HG03558 (cell line): ENCODE data around the gene BLM.
"Not testable (repeated sequence)": the region's sequence is repeated elsewhere in the genome, so short reads cannot be mapped to it uniquely, and the experiment has no call there.

ENCODE experiments used
- ATAC-seq: cut with Tn5 transposase; IDR thresholded peaks from one replicate; pipeline ENCODE4 v1.9.1; 2021; ENCODE audit warnings: moderate number of reproducible peaks; ENCODE audit not compliant: unreplicated experiment; ENCODE audit errors: extremely low read depth

Gene BLM

DNA sequence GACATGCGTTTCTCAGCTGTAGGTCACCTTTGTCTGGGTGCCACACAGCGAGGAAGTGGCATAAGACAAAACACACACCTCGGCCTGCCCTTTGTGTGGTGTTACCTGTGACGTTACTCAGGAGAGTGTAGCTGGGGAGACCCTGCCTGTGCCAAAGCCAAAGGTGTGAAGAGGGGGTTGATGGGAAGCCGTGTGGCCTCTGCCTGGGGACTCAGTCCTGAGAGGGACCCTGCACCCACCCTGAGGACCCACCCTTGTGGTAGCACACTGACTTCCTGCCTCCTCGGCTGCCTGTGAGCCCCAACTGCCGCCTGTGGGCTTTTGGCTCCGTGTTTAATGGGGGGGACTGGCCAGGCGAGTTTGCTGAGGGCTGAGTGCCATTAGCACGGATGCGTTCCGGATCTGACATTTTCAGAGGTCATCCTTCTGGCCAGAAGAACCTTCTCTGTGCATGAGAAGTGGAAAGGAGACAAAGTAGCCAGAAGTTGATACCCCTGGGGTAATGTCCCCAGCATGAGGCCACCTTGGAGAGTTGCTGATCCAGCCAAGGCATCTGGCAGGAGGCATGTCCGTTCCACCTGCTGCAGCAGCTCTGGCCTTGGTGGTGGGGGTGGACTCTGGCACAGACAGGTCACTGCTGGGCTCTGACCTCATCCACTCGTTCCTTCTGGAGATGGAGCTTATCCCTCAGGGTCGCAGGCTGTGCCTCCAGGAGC lies 99.4 kb downstream of the BLM start:
- ATAC-seq = no peak

- ATAC-seq = no peak
Observed at GRCh38 chr15:90817117-90818057, 100.2 kb downstream of the BLM start.

DNA sequence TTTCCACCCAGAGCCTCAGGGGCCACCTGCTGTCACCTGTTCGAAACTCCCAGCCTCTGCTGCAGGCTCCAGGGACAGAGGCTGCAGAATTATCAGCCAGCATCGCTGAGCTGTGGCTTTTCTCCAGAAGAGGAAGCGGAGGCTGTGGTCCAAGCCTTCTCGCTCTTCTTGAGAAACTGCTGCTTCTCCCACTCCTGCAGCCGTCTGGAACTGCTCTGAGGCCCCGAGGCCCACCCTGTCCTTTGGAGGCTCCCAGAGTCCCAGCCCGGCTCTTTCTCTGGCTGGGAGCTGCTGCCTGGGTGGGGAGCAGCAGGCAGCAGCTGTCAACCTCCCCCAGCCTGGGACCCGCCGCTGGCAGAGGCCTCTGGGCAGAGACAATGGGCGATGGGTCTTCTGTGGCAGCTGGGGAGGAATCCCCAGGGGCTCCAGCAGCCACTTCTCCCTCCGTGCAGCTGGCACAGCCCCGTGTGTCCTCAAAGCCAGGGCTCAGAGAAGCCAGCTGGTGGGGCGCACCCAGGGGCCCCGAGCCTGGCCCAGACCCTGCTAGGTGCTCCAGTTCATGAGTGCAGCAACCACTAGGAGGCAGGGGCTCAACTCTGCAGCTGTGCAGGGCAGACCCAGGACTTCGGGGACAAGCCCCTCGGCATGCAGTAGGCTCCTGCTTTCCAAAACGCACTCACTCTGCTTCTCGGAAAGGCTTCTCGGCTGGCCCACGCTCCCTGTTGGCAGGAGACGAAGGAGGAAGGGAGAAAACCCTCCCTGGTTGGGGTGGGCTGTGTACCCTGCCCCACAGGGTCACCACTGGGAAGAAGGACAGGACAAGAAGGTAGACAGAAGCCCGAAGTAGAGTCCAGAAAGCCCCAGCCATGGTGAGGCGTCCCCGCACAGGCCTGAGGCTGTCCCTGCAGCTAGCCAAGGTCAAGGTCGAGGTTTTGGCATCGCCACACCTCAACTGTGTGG lies 101.4 kb downstream of the BLM start:
- ATAC-seq = no peak

- no peak for ATAC-seq
Observed at GRCh38 chr15:90819390-90819789, 102.2 kb downstream of the BLM start.

DNA sequence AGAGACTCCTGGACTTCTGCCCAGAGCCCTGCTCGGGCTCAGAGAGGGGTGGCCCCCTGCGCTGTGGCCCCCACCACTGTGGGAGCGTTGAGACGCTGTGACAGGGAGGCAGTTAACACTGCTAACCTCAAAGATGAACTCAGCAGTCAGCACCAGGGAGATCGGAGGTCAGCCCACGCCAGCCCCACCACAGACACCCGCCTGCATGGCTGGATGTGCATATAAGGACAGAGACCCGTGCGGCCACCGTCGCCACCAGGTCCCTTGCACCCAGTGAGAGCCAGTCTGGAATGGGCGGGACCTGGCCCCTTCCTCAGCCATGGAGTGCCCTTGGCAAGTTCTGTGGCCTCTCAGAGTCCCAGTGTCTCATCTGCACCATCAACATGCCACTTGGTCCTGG lies 102.7 kb downstream of the BLM start:
- ATAC-seq = no peak

DNA sequence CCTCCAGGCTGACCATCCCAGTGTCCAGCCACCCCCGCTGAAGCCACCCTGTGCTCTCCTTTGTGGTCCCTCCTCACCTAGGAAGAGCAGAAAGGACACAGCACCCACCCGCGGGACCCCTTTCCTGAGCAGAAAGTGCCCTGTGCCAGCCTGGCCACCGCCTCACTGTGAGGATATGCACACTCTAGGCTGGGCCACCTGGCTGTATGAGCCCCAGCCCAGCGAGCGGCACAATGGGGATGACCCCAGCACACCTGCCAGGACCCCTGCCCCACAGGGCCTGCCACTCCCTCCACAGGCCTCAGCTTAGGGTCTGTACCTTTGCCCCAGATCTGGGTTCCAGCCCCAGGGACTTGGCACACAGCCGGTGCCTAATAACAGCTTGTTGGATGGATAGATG lies 103.3 kb downstream of the BLM start:
- ATAC-seq = no peak

- no peak for ATAC-seq
Observed at GRCh38 chr15:90822204-90822955, 105.2 kb downstream of the BLM start.

- no peak for ATAC-seq
Observed at GRCh38 chr15:90823455-90823974, 106.4 kb downstream of the BLM start.

GRCh38 chr15:90825115-90825899 lies 108.2 kb downstream of the BLM start:
- ATAC-seq = not testable (repeated sequence)

GRCh38 chr15:90826206-90826885 lies 109.2 kb downstream of the BLM start:
- not testable (repeated sequence) for ATAC-seq

DNA sequence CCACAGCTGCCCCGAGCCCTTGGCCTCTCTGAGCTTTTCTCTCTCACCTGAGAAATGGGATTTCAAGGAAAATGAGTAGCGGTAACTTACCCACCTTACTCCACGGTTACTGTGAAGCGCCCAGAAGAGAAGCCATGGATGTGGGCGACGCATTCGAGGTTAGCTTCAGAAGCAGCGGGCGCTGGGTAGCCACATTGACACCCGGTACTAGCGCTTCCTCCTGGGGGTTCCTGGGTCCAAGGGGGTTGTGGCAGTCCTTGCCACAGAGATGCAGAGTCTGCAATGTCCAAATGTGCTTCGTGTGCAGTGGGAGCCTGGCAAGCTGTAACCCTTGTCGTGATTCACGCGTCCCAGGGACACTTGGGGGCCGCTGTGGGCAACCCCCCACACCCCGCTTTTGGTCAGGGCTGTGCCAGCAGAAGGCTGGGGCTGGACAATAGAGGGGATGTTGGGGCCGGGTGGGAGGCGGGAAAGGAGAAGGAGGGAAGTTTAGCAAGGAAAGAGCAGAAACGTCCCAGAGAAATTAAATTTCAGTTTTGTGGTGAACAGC lies 109.8 kb downstream of the BLM start:
- ATAC-seq = no peak

- ATAC-seq = no peak
Observed at GRCh38 chr15:90828111-90828510, 111.0 kb downstream of the BLM start.

DNA sequence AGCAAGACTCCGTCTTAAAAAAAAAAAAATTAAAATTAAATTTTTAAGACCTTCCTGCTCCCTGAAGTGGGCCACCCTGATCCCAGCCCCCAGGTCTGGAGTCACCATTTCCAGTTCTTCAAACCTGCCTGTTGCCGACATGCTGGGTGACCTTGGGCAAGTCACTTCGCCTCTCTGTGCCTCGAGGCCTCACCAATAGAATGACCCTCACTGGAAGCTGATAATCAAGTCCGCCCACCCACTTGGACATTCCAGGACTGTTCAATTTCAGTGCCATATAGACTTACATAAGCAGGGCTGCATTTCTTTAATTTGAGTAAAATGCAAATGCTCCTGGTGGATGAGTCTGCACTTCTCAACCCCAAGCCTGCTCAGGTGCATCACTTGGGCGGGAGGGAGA lies 112.0 kb downstream of the BLM start:
- ATAC-seq = no peak

- ATAC-seq = no peak
Observed at GRCh38 chr15:90829942-90830440, 112.8 kb downstream of the BLM start.

DNA sequence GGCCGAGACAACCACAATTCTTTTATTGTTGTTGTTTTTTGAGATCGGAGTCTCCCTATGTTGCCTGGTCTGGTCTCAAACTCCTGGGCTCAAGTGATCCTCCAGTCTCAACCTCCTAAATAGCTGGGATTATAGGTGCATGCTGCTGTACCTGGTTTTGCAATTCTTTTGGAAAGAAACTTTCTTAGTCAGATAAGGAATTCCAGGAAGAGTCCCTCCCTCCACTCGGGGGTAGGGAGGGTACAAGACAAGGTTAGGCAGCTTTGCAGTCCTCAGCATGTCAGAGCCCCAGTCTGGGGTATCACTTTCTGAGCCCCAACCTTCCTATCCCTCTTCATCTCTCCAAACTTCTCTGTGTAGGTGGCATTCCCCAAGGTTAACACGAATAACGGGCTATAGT lies 117.5 kb downstream of the BLM start:
- no peak for ATAC-seq

- no peak for ATAC-seq
Observed at GRCh38 chr15:90836296-90836871, 119.2 kb downstream of the BLM start.

- ATAC-seq = no peak
Observed at GRCh38 chr15:90837094-90837493, 119.9 kb downstream of the BLM start.
